HG03135 (cell line): ENCODE measurements around the gene TP73.

Experiments
- ATAC-seq: cut with Tn5 transposase; IDR thresholded peaks from one replicate; pipeline ENCODE4 v1.9.1; 2021; ENCODE audit warnings: mild to moderate bottlenecking, moderate library complexity; ENCODE audit not compliant: unreplicated experiment

Gene TP73

DNA sequence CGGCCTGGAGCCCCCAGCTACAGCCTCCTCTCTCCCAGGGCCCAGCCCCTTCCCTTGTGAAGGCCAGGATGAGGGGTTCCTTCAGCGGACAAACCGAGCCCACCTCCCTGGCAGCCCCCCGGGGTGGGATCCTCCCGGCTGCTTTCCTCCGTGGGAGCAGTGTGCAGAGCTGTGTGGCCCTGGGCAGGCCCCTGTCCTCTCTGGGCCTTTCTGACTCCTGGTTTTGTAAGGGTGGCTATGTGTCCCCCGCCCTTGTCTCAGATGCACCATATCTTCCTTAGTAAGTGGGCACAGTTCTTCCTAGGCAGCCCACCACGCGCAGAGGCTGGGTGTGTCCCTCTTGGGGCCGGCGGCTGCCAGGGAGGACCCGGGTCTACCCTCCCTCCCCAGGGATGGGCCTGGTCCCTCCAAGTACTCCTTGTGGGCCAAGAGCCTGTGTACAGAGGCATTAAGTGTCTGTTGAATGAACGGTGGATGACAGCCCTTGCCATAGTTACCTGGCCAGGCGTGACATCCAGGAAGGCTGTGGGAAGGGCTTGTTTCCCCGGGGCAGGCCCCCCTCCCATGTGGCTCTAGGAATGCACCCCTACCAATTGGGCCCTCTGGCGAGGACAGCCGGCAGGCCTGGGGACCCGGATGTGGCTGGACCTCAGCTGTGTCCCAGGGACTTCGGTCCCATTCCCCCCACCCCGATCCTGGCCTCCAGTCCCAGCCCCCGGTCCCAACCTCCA, 124.1 kb downstream of the TP73 start:
- no peak for ATAC-seq

DNA sequence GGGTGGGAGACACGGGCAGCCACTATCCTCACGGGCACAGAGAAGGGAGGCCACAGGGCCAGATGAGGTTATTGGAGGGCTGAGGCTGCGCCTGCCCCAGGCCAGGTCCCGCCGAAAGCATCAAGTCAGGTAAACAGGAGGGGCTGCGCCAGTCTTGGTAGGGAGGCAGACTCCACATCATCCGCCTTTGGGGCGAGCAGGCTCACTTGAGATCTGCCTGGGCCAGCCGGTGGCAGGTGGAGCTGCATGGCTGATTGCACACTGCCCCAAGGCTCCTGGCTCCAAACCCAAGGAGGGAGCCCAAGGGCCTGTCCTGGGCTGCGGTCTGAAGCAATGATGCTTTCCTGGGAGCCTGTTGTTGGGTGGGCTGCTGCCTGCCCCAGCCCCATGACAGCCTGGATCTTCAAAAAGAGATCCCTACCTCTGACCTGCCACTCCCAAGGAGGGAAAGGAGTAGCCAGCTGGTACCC, 124.8 kb downstream of the TP73 start:
- ATAC-seq: no peak

DNA sequence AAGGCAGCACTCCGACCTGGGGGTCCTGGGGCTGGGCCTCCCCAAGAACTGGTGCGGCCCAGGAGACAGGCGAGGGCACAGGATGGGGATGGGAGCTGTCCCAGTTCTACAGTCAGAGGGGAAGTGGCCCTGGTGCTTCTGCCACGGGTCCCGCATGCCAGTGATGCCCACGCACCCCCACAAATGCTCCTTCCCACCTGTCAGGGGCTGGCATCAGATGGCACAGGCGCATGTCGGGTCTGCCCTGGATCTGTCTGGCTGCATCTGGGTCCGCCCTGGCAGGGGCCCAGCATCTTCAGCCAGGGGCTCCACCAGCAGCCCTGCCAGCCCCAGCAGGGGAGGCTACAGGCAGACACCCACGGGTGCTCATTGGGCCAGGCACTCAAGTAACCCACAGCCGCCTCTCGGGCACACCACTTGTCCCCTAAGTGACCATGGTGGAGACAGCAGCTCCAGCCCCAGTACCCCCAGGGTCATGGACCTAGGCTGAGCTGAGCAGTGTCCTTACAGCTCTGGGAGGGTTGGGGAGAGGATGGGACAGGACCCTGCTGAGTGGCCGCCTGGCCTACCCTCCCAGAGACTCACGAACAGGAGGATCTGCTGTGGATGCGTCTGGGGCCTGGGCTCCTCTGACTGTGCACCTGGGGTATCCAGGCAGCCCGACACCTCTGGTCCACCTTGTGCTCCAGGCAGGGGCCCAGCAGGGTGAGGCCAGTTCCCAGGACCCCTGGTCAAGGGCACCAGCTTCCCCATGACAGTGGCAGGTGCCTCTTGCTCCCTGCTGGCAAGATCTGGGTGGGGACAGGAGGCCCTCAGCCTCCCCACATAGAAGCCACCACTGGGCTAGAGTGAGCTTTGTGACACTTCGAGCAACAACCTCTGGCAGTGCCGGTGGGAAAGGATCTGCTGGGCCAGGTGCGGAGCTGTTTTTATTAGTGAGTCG, 125.6 kb downstream of the TP73 start:
- ATAC-seq: no peak

DNA sequence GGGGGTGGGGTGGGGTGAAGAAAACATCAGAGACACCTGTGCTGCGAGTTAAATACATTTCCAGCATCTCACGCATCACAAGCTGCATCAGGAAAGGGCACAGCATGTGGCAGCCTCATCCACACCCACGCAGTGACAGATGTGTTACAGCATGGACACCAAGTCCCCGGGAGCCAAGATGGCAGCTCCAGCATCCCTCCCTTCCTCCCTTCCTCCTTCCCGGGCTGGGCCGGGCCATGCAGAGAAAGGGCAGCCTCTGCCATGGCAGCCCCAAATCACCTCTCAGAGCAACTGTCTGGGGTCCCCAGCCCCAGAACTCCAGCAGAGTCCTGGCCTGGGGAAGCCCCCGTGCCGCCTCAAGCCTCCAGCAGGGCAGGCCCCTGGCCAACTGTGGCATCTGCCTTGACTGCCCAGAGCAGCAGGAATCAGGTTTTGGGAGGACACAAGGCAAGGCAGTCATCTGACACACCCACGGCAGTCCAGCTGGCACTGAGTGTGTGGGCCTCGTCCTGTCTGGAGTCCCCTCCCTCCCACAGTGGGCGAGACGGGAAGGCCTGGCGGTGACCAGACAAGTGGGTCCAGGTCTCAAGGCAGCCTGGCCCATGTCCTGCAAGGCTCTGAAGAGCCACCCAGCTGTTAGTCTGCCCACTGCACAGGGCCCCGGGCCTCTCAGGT, 126.4 kb downstream of the TP73 start:
- no peak for ATAC-seq

DNA sequence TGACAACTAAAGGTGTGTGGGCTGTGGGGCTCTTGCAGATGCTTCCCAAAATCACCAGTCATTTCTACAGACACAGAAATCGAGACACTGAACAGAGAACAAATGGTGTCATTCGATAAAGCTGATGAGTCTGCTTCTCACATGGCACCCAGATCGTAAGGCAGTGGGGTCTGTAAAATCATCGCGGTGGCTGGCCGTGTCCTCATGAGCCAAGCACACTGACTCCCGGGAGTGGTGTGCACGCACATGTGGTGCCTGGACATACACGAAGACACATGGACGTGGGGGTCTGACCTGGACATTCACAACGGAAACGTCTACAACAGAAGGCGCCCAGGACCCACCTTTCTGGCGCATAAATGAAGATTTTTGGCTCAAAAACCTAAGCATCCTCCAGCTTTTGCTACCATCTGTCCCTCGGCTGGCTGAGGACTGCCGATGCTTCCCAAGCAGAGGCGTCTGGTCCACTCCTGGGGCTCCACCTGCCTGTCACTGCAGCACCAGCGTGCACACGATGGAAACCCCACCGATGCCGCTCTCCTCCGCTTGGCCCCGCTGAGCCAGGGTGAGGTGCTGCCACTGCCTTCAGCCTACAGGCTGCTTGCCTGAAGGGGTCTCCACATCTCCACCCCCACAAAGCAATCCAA, 127.1 kb downstream of the TP73 start:
- ATAC-seq: no peak

DNA sequence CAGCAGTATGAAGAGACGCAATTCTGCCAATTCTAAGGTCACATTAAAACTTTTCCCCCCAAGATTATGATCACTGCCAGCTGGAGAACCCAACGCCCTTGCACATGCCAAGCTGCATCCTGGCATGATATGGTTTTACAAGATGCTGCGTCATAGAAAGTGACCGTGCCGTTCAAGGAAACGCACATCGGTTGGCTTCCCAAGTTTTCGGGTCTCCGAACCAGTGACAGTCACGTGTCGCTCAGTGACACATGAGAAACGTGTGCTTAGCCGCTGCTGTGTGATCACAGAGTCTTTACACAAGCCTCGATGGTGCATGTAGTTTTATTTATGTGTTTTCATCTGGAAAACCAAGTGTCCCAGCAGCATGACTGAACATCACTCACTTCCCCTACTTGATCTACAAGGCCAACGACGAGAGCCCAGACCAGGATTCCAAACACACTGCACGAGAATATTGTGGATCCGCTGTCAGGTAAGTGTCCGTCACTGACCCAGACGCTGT, 127.6 kb downstream of the TP73 start:
- no peak for ATAC-seq

DNA sequence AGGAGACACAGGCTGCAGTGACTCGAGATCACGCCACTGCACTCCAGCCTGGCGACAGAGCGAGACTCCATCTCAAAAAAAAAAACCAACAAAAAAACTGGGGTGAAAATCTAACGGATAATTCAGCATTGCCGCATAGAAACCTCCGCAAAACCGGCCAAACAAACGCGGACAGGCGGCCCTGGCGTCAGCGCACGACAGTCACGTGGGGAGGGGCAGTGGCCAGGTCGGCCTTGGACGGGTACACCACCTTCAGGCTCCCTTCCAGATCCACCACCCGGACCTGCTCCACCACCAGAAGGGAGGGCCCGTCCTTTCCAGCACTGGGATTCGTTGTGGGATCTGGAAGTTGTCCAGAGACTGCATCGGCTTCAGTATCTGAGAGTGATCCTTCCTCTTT, 128.6 kb downstream of the TP73 start:
- no peak for ATAC-seq

DNA sequence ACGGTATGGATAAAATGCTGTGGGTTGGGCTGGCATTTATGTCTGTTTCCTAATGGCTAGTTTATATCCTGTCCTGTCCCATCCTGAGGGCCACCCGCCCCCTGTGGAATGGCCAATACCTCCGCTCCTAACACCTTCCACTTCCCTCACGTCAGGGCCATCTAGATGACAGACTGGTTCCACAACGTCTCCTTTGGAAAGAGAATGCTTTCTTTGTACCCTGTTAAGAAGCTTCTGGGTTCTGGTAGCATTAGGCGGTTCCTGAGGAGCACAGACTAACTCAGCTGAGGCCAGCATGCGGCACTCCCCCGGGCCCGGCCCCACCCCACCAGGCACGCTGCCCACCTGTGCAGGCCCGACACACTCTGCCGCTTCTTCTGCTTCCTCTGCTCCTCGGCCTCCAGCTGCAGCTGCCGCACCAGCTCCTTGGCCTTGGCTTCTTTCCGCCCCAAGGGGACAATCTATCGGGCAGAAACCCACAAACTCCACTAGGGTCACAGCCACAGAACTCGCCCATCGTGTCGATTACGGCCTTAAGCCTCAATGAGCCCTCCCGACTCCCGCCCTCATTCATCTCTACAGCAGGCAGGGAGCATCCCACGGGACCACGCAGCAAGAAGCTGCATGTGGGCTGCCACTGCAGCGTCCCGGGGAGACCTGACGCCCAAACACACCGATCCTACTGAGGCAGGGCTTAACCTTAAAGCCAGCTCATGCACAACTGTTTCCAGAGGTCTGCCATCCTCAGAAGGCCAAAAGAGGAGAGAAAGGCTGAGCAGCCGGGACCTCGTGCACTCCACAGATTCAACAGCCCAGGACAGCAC, 131.5 kb downstream of the TP73 start:
- no peak for ATAC-seq

DNA sequence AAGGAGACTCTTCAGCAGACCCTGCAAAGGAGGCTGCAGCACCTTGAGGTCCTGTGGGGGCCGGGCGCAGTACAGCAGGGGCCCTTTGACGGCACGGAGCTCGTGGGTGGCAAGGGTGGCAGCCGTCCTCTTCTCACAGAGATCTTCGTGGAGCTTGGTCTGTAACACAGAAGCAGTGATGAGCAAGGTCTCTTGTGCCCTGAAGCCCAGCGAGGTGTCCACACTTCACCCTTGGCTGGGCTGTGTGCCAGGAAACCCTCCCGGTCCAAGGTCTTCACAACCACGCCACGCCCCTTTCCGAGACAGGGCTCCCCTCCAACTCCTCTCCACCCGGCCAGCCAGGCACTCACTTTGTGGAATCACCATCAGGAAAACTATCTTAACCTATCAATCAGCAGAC, 132.7 kb downstream of the TP73 start:
- ATAC-seq: no peak

DNA sequence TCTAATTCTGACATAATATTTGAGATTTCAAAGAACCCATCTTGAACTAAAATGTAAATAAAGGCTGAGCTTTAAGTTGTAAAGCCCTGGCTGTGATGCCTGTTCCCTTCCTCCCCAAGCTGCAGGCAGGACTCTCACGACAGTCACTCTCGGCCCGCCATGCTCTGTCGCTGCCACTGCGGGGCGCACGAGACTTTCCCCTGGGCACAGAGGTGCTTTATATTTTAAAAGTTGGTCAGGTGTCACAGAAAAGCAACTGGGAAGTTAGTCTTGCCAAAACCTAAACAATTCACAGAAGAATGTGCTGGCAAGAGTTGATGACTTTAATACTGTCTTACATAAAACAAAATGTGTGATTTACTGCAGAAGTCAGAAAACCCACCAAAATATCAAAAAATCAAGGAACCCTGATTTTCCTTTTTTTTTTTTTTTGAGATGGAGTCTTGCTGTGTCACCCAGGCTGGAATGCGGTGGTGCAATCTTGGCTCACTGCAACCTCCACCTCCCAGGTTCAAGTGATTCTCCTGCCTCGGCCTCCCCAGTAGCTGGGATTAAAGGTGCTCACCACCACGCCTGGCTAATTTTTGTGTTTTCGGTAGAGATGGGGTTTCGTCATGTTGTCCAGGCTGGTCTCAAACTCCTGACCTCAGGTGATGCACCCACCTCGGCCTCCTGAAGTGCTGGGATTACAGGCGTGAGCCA, 133.3 kb downstream of the TP73 start:
- no peak for ATAC-seq
